ENCODE results near the gene ACOT8.
A peak's percentile ranks its signal among the peaks of the same experiment; 100 is the strongest.
"Not testable (repeated sequence)": the region's sequence is repeated elsewhere in the genome, so short reads cannot be mapped to it uniquely, and the experiment has no call there.

ACOT8 gene

DNA sequence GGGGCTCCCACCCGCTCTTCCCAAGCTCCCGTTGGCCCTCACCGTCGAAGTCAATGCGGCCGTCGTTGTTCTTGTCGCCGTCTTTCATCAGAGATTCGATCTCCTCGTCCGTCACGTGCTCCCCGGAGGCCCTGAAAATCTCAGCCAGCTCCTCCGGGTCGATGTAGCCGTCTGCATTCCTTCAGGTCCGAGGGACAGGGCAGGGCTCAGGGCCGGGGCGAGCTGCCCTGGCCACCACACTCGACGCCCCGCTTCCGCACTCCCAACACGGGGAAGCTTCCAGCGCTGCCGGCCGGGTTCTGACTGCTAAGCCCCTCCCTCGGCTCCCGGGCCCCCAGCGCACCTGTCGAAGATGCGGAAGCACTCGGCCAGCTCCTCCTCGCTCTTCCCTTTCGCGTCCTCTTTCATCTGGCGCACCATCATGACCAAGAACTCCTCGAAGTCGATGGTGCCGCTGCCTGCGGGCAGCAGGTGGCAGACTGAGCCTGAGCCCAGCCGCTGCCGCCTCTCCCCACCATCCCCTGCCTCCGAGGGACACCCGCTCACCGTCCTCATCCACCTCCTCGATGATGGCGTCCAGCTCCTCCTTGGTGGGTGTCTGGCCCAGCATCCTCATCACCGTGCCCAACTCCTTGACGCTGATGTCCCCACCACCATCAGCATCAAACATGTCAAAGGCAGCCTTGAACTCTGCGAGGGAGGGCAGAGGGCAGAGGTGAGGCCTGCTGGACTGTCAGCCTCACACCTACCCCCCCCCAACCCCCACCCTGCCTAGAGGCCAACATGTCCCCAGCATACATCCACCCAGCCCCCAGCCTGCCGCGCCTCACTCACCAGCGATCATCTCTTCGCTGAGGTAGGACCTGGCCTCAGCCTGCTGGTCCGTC, 33.0 kb downstream of the ACOT8 start:
- no peak for DNase-seq

- peak; percentile 79 for DNase-seq
These were observed 34.3 kb downstream of the ACOT8 start for GRCh38 chr20:45822857-45823256.

- no peak for DNase-seq
These were observed 35.2 kb downstream of the ACOT8 start for GRCh38 chr20:45821947-45822346.

GRCh38 chr20:45819466-45819865, 37.7 kb downstream of the ACOT8 start:
- DNase-seq = no peak

GRCh38 chr20:45818239-45818638, 39.0 kb downstream of the ACOT8 start:
- no peak for DNase-seq

DNA sequence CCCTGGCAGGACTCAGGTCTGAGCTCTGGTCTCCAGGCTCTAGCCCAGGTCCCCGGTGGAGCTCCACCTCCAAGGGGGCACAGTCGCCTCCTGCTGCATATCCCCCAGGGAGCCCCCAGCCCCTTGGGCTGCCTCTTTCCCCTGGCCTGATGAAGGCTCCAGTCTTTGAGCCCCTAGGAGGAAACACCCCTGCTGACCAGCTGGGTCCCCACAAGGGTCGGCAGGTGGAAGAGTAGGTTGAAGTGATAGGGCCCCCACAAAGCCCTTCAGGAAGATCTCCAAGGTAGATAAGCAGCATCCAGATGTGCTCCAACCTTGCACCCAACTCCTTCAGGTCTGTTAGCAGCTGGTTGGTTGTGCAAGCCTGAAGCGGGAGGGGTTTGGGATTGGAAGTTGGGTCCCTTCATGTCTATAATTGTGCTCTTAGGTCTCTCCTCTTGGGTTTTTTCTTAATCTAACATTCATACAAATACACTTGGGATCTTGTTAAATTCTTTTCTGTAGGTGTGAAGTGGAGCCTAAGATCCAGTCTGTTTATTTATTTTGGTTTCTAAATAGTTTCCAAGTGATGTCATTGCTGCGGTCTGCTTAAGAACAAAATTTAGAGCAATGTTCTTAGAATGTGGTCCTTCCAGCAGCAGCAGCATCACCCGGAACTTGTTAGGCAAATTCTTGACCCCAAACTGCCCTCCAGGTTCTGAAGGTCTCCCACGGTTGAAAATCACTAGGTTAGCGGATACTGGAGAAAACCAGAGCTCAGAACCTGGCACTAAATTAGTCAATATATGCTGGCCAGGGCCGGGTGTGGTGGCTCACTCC, 39.6 kb downstream of the ACOT8 start:
- peak; percentile 74 for DNase-seq

DNA sequence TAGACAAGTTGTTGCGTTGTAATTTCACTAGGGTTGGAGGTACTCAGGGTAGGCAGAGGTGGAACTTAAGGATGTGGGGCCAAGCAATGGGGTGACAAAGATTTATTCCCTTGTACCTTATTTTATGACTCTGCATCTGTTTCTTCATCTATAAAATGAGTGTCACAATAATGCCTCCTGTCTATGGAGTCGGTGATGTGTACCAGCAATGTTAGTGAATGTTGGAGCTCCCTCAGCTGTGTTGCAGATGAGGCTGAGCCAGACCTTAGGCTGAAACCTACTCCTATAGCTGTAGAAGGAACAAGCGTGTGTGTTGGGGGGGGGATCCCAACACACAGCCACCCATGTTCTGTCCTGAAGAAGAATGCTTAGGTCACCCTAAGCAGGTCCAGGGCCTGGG, 40.2 kb downstream of the ACOT8 start:
- DNase-seq = no peak

DNA sequence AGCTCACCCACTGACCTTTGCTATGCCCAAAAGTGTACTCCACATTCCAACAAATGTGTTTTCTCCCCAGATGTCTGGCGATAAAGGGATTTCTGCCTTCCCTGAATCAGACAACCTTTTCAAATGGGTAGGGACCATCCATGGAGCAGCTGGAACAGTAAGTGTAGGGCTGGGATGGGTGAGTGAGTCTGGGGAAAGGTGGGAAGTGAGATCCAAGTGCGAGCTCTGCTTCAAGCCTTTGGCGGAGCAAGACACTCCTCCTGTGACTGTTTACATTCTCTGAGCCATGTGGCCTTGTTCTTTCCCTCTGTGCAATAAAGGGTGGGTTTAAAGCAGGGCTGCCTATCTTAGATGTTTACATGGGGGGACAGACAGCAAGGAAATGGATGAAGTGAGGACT, 42.9 kb downstream of the ACOT8 start:
- no peak for DNase-seq

- DNase-seq = no peak
These were observed 43.7 kb downstream of the ACOT8 start for GRCh38 chr20:45813489-45813888.

DNA sequence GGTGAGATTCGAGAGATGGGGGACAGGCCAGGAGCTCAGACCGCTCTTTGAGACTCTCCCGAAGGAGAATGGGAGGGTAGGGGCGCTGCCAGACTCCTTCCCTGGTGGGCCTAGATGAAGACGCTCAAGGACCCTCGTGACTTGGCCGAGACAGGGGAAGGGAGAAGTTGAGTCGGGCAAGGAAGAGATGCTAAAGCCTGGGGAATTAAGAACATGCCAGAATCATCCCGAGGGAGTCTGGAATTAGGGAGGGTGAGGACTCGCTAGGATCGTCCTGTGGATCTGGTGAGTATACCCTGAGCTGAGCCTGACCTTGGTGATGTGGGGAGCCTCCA, 44.2 kb downstream of the ACOT8 start:
- DNase-seq = no peak

DNA sequence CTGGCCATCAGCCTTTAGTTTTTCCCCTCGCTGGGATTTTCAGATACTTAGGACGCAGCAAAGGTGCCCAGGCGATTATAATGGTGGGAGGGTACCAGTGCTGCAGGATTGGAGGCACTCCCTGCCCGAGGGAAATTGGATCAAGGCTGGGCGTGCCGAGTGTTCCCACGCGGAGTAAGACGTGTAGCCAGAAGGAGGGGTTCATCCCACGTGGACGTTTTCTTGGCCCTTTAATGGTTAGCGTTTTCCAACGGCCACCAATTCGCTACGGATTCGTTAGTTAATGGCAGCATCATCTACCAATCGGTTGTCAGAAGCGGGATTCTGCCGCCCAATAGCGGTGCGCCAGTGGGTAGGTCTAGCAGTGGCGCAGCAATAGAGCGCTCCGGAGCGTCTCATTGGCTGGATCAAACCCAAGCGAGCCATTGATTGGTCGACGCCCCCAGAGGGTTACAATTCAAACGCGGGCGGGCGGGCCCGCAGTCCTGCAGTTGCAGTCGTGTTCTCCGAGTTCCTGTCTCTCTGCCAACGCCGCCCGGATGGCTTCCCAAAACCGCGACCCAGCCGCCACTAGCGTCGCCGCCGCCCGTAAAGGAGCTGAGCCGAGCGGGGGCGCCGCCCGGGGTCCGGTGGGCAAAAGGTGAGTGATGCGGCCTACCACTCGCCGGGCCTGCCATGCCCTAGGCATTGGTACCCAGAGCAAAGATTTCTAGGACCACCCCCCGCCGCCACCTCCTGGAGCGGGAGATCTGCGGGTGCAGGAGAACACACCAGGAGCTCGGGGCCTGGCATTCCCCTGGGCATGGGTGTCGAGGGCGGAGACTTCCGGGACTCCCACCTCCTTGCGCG, 44.8 kb downstream of the ACOT8 start, which contains the start of gene UBE2C:
Gene UBE2C (plus strand): TSS at position 488 of the 849 bp plus-strand sequence. CDS start 52 bp downstream, at position 540.
- DNase-seq = peak; percentile 99

DNA sequence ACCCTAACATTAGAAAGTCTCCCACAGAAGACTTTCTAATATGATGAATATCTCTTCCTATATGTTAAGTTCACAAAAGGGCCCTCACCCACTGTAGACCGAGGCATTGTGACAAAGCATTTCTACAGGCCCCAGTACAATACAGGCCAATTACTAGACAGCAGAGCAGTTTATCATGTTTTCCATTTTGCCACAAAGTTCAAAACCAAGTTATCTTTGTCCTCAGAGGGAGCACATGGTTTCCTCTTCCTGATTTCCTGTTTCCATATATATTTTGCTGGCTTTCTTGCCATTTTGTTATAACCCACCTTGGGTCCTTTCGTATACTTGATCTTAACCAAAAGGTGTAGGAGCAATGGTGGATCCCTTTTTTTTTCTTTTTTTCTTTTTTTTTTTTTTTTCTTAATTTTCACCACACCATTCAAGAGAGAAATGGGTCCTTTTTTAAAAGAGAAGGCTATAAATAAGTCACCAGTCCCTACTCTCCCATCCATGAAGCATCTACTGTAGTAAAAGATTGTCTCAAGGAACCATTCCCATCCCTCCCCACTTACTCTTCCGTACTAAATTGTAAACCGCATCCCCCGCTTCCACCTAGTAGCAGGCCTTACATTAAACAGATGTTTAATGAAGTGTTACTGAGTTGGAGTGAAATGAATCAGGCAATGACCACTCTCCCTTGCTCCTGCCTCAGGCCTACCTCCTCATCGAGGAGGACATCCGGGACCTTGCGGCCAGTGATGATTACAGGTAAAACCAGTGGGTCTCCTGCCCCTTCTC, 46.8 kb downstream of the ACOT8 start:
- DNase-seq = no peak

GRCh38 chr20:45801851-45802250, 55.3 kb downstream of the ACOT8 start:
- DNase-seq = no peak

- DNase-seq = peak; percentile 79
These were observed 58.1 kb downstream of the ACOT8 start for GRCh38 chr20:45798935-45799642.

DNA sequence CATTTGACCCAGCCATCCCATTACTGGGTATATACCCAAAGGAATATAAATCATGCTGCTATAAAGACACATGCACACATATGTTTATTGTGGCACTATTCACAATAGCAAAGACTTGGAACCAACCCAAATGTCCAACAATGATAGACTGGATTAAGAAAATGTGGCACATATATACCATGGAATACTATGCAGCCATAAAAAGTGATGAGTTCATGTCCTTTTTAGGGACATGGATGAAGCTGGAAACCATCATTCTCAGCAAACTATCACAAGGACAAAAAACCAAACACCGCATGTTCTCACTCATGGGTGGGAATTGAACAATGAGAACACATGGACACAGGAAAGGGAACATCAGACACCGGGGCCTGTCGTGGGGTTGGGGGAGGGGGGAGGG, 59.2 kb downstream of the ACOT8 start:
- DNase-seq = not testable (repeated sequence)

DNA sequence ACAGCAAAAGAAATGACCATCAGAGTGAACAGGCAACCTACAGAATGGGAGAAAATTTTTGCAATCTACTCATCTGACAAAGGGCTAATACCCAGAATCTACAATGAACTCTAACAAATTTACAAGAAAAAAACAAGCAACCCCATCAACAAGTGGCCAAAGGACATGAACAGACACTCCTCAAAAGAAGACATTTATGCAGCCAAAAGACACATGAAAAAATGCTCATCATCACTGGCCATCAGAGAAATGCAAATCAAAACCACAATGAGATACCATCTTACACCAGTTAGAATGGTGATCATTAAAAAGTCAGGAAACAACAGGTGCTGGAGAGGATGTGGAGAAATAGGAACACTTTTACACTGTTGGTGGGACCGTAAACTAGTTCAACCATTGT, 59.7 kb downstream of the ACOT8 start:
- DNase-seq = not testable (repeated sequence)

DNA sequence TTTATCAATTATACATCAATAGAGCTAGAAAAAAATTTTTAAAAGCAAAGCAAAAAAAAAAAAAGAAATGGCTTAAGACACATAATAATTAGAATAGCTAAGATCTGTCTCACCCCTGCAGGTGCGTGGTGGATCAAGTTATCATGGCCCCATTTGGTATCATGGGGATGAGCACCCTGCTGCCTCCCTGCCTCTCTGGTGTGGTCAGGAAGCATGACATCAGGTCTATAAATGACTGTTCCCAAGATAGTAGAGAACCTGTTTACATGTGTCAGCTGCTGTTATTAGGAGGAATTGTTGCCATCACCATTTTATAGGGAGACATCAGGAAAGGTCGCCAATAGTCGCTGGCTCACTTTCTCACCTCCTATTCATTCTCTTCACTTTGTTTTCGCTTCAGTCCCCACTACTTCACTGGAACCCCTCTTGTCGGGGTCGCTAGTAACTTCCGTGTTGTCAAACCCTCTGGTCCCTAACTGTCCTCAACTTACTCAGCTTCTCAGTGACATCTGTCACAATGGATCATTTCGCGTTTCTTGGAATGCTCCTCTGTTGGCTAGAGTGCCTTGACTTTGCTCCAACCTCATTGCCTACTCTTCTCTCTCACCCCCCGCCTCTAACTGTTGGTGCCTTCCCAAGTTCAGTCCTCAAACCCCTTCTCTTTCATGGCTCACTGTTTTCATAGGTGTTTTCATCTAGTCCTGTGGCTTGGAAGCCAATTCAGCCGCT, 60.7 kb downstream of the ACOT8 start:
- DNase-seq = no peak

DNA sequence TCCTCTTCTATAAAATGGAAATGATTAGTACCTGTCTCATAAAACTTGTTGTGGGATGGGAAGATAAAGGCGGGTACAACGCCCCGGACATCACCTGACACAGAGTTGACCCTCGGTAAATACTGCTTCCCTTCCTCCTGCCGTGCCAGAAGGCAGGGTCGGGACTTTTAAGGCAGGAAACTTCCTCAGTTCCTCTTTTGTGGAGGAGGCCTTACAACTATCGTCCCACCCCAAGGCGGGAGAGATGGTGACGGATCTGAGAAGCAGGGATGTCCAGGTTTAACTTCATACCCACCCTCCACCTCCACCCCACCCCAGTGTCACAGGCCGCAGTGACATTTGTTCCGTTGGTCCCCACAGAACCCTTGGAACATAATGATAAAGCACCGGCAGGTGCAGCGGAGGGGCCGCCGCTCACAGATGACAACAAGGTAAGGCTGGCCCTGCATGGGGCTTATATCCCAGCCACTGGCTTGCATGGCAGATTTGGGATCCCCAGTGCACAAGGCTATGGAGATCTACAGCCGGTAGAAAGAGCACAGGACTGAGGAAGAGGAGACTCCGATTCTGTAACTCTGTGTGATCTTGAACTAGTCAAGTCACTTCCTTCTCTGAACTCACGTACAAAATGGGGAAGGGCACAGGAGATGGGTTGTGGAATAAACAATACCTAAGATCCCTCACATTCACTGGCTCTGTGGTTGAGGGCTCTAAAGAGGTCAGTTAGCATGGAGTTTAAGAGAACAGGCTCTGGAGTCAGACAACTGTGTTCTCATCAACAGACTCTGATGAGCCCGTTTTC, 64.7 kb downstream of the ACOT8 start:
- no peak for DNase-seq

All from islet precursor cell (in vitro differentiated cells).